SK-N-SH (cell line): ENCODE measurements around the gene CEL. TPM values are rescaled to one million over a fixed set of nuclear protein-coding genes. Genes with fewer than 3 reads are reported as not detected.

Source experiments
- CTCF ChIA-PET: fragments of 300-600, 350-600 bp; formaldehyde crosslinking; extraction: SDS; loops from one replicate; lab custom pipeline; 2021; lab: Yijun Ruan, JAX
- POLR2A ChIA-PET: fragments of 350-600 bp; sonication (Branson Sonifier 250); formaldehyde crosslinking; extraction: SDS; loops from one replicate; lab custom pipeline; 2020; ENCODE audit warnings: antibody characterized with exemption, inconsistent platforms; lab: Yijun Ruan, JAX
- DNase-seq: peaks from one replicate; pipeline ENCODE4 v3.0.0; 2012
- H2AFZ ChIP-seq: fragments of 200-600 bp; sonication (generic); 2 replicates; pipeline ENCODE4 v1.8.1; 2016; ENCODE audit warnings: antibody characterized with exemption, mild to moderate bottlenecking, low read depth
- H3F3A ChIP-seq: fragments of 200-600 bp; sonication (generic); replicated peaks from 2 replicates; pipeline ENCODE3; 2016; ENCODE audit warnings: antibody characterized with exemption, mild to moderate bottlenecking; ENCODE audit not compliant: insufficient read depth
- H3K27ac ChIP-seq, 2 experiments: fragments of 200-500 bp in 1 of 2; fragments of 200-600 bp in 1 of 2; sonication (Bioruptor generic) in 1 of 2; sonication (generic), shearing (Covaris generic) in 1 of 2; 2 replicates each; pipeline versions ENCODE4 v1.5.1 to v1.6.1; 2014 to 2016; ENCODE audit warnings: low read depth in 2 of 2, inconsistent platforms in 1 of 2, low read length in 1 of 2, mild to moderate bottlenecking in 1 of 2, mixed read lengths in 1 of 2
- H3K27me3 ChIP-seq: fragments of 200-600 bp; sonication (generic), shearing (Covaris generic); 2 replicates; pipeline ENCODE4 v1.6.1; 2016; ENCODE audit warnings: mixed run types; ENCODE audit not compliant: insufficient read depth
- H3K36me3 ChIP-seq, 2 experiments: fragments of 200-500 bp in 1 of 2; fragments of 200-600 bp in 1 of 2; sonication (Bioruptor generic) in 1 of 2; sonication (generic) in 1 of 2; replicated peaks in 1 of 2; 2 replicates each; pipeline versions ENCODE3 to v1.5.1; 2014 to 2016; ENCODE audit warnings: low read length in 1 of 2, mild to moderate bottlenecking in 1 of 2; ENCODE audit not compliant: insufficient read depth in 2 of 2, control insufficient read depth in 1 of 2
- H3K4me1 ChIP-seq, 2 experiments: fragments of 200-500 bp in 1 of 2; fragments of 200-600 bp in 1 of 2; sonication (Bioruptor generic) in 1 of 2; sonication (generic), shearing (Covaris generic) in 1 of 2; 2 replicates each; pipeline versions ENCODE4 v1.5.1 to v1.6.1; 2014 to 2016; ENCODE audit warnings: low read depth in 1 of 2, low read length in 1 of 2, mixed run types in 1 of 2; ENCODE audit not compliant: insufficient read depth in 2 of 2, control insufficient read depth in 1 of 2
- H3K4me2 ChIP-seq: fragments of 200-600 bp; sonication (generic), shearing (Covaris generic); 2 replicates; pipeline ENCODE4 v1.6.1; 2017; ENCODE audit warnings: mixed run types
- H3K4me3 ChIP-seq, 2 experiments: fragments of 200-500 bp in 1 of 2; fragments of 200-600 bp in 1 of 2; sonication (Bioruptor generic) in 1 of 2; sonication (generic), shearing (Covaris generic) in 1 of 2; 2 replicates each; pipeline versions ENCODE4 v1.5.1 to v1.8.1; 2014 to 2016; ENCODE audit warnings: low read depth in 2 of 2, inconsistent platforms in 1 of 2, low read length in 1 of 2, mild to moderate bottlenecking in 1 of 2, mixed read lengths in 1 of 2, moderate library complexity in 1 of 2
- H3K79me2 ChIP-seq: fragments of 200-600 bp; sonication (generic); 2 replicates; pipeline ENCODE4 v1.8.1; 2017; ENCODE audit warnings: mild to moderate bottlenecking; ENCODE audit not compliant: insufficient read depth
- H3K9ac ChIP-seq: fragments of 200-600 bp; sonication (generic); 2 replicates; pipeline ENCODE4 v1.6.1; 2017; ENCODE audit warnings: mixed run types
- H3K9me2 ChIP-seq: fragments of 200-600 bp; sonication (generic); 2 replicates; pipeline ENCODE4 v1.6.1; 2017; ENCODE audit warnings: mixed run types
- H3K9me3 ChIP-seq: fragments of 200-600 bp; sonication (generic); 2 replicates; pipeline ENCODE4 v1.6.1; 2017; ENCODE audit warnings: mixed run types, mild to moderate bottlenecking, moderate library complexity
- H4K20me1 ChIP-seq: fragments of 200-600 bp; sonication (generic); 2 replicates; pipeline ENCODE4 v1.6.1; 2017; ENCODE audit warnings: mild to moderate bottlenecking, mixed run types; ENCODE audit not compliant: insufficient read depth
- CHD2 ChIP-seq: fragments of 150-350 bp; IDR thresholded peaks from 2 replicates; pipeline ENCODE4 v1.6.1; 2018; ENCODE audit warnings: low read length; ENCODE audit not compliant: partially characterized antibody
- FOXM1 ChIP-seq: IDR thresholded peaks from 2 replicates; pipeline ENCODE4 v1.4.0; 2012; ENCODE audit warnings: low read depth, mild to moderate bottlenecking
- MEF2A ChIP-seq: IDR thresholded peaks from 2 replicates; pipeline ENCODE4 v1.4.0; 2012; ENCODE audit warnings: low read depth, borderline replicate concordance
- MXI1 ChIP-seq: IDR thresholded peaks from 2 replicates; pipeline ENCODE4 v1.6.1; 2012; ENCODE audit warnings: mild to moderate bottlenecking, low read depth, low read length, improper control_type of control experiment
- RAD21 ChIP-seq: IDR thresholded peaks from 2 replicates; pipeline ENCODE4 v1.6.1; 2012; ENCODE audit warnings: mild to moderate bottlenecking, low read length
- RFX5 ChIP-seq: IDR thresholded peaks from 2 replicates; pipeline ENCODE4 v1.6.1; 2012; ENCODE audit warnings: mild to moderate bottlenecking, improper control_type of control experiment, low read length
- RXRA ChIP-seq: IDR thresholded peaks from 2 replicates; pipeline ENCODE4 v1.4.0; 2012; ENCODE audit warnings: low read depth, mild to moderate bottlenecking, borderline replicate concordance
- SMC3 ChIP-seq: IDR thresholded peaks from 2 replicates; pipeline ENCODE4 v1.6.1; 2012; ENCODE audit warnings: low read depth, low read length, improper control_type of control experiment
- YY1 ChIP-seq: IDR thresholded peaks from 2 replicates; pipeline ENCODE4 v1.4.0; 2012; ENCODE audit warnings: low read depth, mild to moderate bottlenecking
- WGBS: methylation state at CpG from one replicate; pipeline ENCODE4 v1.1.6; 2017; ENCODE audit warnings: low lambda C conversion rate; 5-methylcytosine and 5-hydroxymethylcytosine counted together
- polyA plus RNA-seq, 3 experiments: library from polyadenylated mRNA; depleted of rRNA; stranded (reverse); fragments of >200 nt; gene quantifications; 2 replicates each; pipeline ENCODE4 v1.2.3, GENCODE V29; 2012
- TF ChIP-seq, protein P1 (sequence below): fragments of 200-600 bp; sonication (generic); IDR thresholded peaks from 2 replicates; pipeline ENCODE4 v1.6.1; 2017; ENCODE audit warnings: antibody characterized with exemption, mild to moderate bottlenecking, moderate library complexity
- TF ChIP-seq, protein P2 (sequence below): fragments of 150-350 bp; IDR thresholded peaks from 2 replicates; pipeline ENCODE4 v1.6.1; 2017; ENCODE audit warnings: antibody characterized with exemption, low read length, low read depth, borderline replicate concordance

CEL gene
- polyA plus RNA-seq, 1 of the 3 experiments (the other 2 are of a cell fraction) = 0.87 TPM

DNA sequence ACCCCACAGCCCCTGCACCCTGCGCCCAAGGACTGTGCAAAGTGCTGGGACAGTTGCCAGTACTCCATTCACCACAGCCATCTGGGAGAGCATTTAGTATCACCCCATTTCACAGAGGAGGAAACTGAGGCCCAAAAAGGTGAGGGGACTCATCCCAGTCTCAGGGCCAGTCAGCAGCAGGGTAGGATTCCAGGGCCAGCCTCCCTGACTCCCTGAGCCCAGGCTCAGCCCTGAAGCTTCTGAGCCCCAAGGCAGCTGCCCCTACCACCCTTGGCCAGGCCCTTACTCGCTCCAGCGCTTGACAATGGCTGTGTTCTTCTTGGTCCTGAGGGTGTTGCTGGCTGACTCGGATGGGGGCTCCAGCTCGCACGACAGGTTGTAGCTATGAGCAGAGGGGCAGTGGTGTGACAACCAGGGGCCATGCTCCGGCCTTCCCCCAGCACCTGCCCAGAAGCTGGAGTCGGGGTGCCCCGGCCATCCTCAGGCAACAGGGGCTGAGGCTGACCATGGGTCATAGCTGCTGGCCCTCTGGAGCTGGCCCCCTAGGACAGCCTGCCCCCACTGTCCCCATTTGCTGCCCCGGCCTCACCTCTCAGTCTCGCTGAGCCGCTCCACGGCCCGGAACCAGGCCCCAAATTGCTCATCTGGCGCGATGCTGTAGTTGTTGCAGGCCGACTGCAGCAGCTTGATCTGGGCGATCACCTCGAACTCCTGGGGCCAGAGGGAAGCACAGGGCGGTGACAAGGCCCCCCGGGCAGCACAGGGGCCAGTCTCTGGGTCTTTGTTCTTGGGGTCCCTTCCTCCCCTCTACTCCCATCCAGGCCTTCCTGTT, 40.6 kb downstream of the CEL start (continued):
- TF ChIP-seq CHD2 (no peak), MEF2A (no peak), FOXM1 (no peak)

DNA sequence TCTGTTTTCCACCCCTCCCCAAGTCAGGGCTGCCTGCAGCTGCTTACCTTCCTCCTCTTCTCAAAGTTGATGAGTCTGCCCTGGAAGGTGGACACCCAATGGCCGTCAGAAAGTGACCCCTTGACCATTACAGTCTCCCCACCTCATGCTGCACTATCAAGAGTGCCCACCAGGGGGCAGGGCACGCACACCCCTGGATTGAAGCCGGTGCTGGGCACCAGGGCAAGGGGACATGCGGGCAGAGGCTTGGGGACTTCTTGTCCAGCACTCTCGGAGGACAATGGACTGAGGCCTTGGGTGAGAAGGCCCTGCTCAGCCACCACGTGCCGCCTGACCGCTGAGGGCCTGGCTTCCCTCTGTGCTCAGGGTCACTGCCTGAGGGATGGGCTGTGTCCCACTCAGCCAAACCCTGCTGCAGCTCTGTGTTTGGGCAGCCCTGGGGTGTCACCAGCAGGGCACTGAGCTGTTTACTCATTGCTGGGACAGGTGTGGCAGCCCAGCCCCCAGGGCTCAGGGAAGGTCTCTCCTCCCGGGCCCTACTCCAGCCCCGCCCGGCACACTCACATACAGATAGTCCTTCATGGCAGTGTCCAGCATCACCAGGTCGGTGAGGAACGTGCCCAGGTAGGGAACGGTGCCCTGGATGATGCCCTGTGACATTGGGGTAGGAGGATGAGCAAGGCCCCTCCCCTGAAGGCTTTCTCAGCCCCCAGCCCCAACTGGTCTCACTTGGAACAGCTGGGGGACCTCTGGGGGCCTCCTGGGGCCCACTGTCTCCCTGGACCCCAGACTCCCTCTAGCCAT, 41.6 kb downstream of the CEL start:
- Histone ChIP-seq H2AFZ (no peak overlapping the region), H3K4me1 (peaks cover 0 to 2% of the 10 kb centered on the region in 2 experiments; a peak in 1 of 4 replicates), H4K20me1 (0 out of 2 replicates have a peak, but pooled peaks cover 7% of the 10 kb centered on the region), H3K36me3 (peaks cover 26 to 82% of the 10 kb centered on the region in 2 experiments), H3K9me2 (no peaks in the 10 kb centered on the region), H3K27ac (peak overlapping the region in 1 of 2 experiments; percentile 50; a peak in 1 of 4 replicates), H3K9me3 (no peaks in the 10 kb centered on the region), H3K4me3 (no peak overlapping the region; a peak in 1 of 4 replicates), H3K9ac (no peak overlapping the region), H3F3A (no peaks in the 10 kb centered on the region), H3K79me2 (no peaks in the 10 kb centered on the region), H3K4me2 (no peak overlapping the region), H3K27me3 (no peaks in the 10 kb centered on the region)
- peak; percentile 67; the same call in 1 of the 2 replicates for TF ChIP-seq MXI1
- TF ChIP-seq, protein P1, sequence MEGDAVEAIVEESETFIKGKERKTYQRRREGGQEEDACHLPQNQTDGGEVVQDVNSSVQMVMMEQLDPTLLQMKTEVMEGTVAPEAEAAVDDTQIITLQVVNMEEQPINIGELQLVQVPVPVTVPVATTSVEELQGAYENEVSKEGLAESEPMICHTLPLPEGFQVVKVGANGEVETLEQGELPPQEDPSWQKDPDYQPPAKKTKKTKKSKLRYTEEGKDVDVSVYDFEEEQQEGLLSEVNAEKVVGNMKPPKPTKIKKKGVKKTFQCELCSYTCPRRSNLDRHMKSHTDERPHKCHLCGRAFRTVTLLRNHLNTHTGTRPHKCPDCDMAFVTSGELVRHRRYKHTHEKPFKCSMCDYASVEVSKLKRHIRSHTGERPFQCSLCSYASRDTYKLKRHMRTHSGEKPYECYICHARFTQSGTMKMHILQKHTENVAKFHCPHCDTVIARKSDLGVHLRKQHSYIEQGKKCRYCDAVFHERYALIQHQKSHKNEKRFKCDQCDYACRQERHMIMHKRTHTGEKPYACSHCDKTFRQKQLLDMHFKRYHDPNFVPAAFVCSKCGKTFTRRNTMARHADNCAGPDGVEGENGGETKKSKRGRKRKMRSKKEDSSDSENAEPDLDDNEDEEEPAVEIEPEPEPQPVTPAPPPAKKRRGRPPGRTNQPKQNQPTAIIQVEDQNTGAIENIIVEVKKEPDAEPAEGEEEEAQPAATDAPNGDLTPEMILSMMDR = peak; percentile 94
- no peak for TF ChIP-seq YY1
- no peak for TF ChIP-seq RXRA
- peak; percentile 94 for TF ChIP-seq SMC3
- peak; percentile 92 for TF ChIP-seq RAD21
- DNase-seq = peak; percentile 93
- ChIA-PET CTCF (interaction anchor here (0.6 to 30.3 kb wide), 29 partner anchors 8 to 226 kb away, joined by 3 to 810 read pairs (median 3); partner anchors contain the start of genes GBGT1 and GTF3C5), POLR2A (interaction anchor here (1.0 to 1.3 kb wide), 3 partner anchors 13 to 41 kb away, joined by 4 to 6 read pairs (median 4); no protein-coding TSS in a partner anchor)
- 79% methylated on average over 7 of the region's 14 CpGs for WGBS

DNA sequence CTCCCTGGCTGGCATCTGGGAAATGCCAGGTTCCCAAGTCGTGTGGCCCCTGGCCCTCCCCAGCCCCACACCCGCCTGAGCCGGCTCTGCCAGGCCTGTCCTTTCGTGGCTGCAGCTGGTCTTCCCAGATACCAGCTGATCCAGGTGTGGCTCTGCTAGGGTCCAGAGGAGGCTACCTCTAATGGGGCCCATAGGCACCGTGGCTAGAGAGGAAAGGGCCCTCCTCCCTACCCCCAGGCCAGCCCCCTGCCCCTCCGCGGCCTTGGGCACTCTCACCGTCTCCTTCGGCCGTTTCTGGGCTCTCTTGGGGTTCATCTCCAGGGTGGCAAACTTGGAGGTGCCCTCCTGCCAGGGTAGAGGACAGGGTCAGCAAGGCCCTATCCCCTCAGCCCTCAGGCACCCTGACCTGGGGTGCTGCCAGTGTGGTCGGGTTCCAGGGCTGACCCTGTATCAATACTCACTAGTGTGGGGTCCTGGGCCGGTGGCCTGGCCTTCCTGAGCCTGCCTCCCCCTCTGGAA, 42.3 kb downstream of the CEL start:
- no peak for DNase-seq
- TF ChIP-seq RFX5 (no peak), MEF2A (no peak), RAD21 (no peak), MXI1 (no peak)
- TF ChIP-seq, protein P1 = no peak
- TF ChIP-seq, protein P2, sequence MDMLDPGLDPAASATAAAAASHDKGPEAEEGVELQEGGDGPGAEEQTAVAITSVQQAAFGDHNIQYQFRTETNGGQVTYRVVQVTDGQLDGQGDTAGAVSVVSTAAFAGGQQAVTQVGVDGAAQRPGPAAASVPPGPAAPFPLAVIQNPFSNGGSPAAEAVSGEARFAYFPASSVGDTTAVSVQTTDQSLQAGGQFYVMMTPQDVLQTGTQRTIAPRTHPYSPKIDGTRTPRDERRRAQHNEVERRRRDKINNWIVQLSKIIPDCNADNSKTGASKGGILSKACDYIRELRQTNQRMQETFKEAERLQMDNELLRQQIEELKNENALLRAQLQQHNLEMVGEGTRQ = no peak

More for the DNA sequence above, 42.3 kb downstream of the CEL start:
- Histone ChIP-seq H3K79me2 (no peaks in the 10 kb centered on the region), H3K4me2 (no peak overlapping the region), H3K36me3 (peaks cover 21 to 82% of the 10 kb centered on the region in 2 experiments), H3K27ac (no peak overlapping the region), H3K9ac (no peak overlapping the region), H3K4me1 (peaks cover 0 to 2% of the 10 kb centered on the region in 2 experiments; a peak in 1 of 4 replicates), H3F3A (no peaks in the 10 kb centered on the region), H3K4me3 (no peak overlapping the region), H3K27me3 (no peaks in the 10 kb centered on the region), H3K9me3 (no peaks in the 10 kb centered on the region), H2AFZ (no peak overlapping the region), H3K9me2 (no peaks in the 10 kb centered on the region), H4K20me1 (0 out of 2 replicates have a peak, but pooled peaks cover 7% of the 10 kb centered on the region)
- CTCF ChIA-PET = interaction anchor here (0.7 to 30.3 kb wide), 19 partner anchors 8 to 226 kb away, joined by 3 to 810 read pairs (median 4); partner anchors contain the start of gene GTF3C5
- POLR2A ChIA-PET = interaction anchor here (1.0 to 1.3 kb wide), 3 partner anchors 14 to 40 kb away, joined by 4 to 6 read pairs (median 4); no protein-coding TSS in a partner anchor
- 90% methylated on average over 6 of the region's 12 CpGs for WGBS
